ENCODE results near the gene SFMBT1.

GRCh38 chr3:53038679-53039375, 7.0 kb downstream of the SFMBT1 start:
- no peak for TF ChIP-seq SUZ12 (IDR thresholded peaks at IDR 0.05; ENCODE audit: extremely low read depth, insufficient read depth, insufficient read length)
- no peak for TF ChIP-seq ZNF274 (IDR thresholded peaks at IDR 0.05; ENCODE audit: low read depth, low read length)
- no peak for TF ChIP-seq YY1 (IDR thresholded peaks at IDR 0.05; ENCODE audit: insufficient read depth, insufficient read length)

Measured in NT2/D1 (cell line).